Body of pancreas (tissue), 4 donors: Measurements from ENCODE around the gene MROH7. TPM values are rescaled to one million over a fixed set of nuclear protein-coding genes. Genes with fewer than 3 reads are reported as not detected.

Source experiments
- ATAC-seq: fragments of 150-250 bp; one replicate; pipeline ENCODE4 v1.9.1; 2016
- DNase-seq, 4 donors: peaks; one replicate each; pipeline ENCODE4 v3.0.0-alpha.2; 2019
- H3K27ac ChIP-seq, 4 donors: fragments of 200-600 bp; sonication (generic); 1 replicate in 3 of 4; 2 replicates in 1 of 4; pipeline versions ENCODE4 v1.5.1 to v1.6.1; 2016 to 2019; ENCODE audit warnings: mild to moderate bottlenecking in 1 of 4, mixed read lengths in 1 of 4, moderate library complexity in 1 of 4
- H3K27me3 ChIP-seq, 2 donors: fragments of 200-600 bp; sonication (generic); one replicate each; pipeline ENCODE4 v1.6.0; 2016; ENCODE audit warnings: mild to moderate bottlenecking in 1 of 2
- H3K36me3 ChIP-seq, 2 donors: fragments of 200-600 bp; sonication (generic); replicated peaks in 1 of 2; 2 replicates each; pipeline ENCODE4 v1.5.1; 2016; ENCODE audit warnings: low read depth in 2 of 2; ENCODE audit not compliant: insufficient read depth in 1 of 2
- H3K4me1 ChIP-seq: fragments of 200-600 bp; sonication (generic); one replicate; pipeline ENCODE4 v1.6.0; 2016
- H3K4me3 ChIP-seq, 2 donors: fragments of 200-600 bp; sonication (generic); 1 replicate in 1 of 2; 2 replicates in 1 of 2; pipeline ENCODE4 v1.5.1; 2016 to 2019
- H3K9me3 ChIP-seq, 3 donors: fragments of 200-600 bp; sonication (generic); 1 replicate in 2 of 3; 2 replicates in 1 of 3; pipeline ENCODE4 v1.5.1; 2016
- CTCF ChIP-seq, 7 experiments: fragments of 450-650 bp in 4 of 7; fragments of 200-600 bp in 3 of 7; sonication (generic) in 3 of 7; IDR thresholded peaks; one replicate each; pipeline ENCODE4 v1.5.1; 2016 to 2019; ENCODE audit warnings: antibody characterized with exemption in 7 of 7
- POLR2A ChIP-seq, 3 donors: fragments of 450-650 bp; IDR thresholded peaks; one replicate each; pipeline ENCODE4 v1.6.1; 2016; ENCODE audit warnings: antibody characterized with exemption in 3 of 3, mild to moderate bottlenecking in 2 of 3
- WGBS, 2 donors: methylation state at CpG; one replicate each; pipeline ENCODE4 v1.1.5; 2017; 5-methylcytosine and 5-hydroxymethylcytosine counted together
- intact Hi-C: fragments of 100-400 bp; cut with DNase I; formaldehyde crosslinking; loops from one replicate; pipeline ENCODE4 v1.15.1; 2023
- total RNA-seq, 2 donors: library from RNA; depleted of rRNA; stranded (reverse); fragments of >200 nt; gene quantifications; one replicate each; pipeline ENCODE4 v1.1.0, GENCODE V29; 2016

MROH7 gene
- total RNA-seq, 2 donors from 2014 or later = 0.66 to 2.6 TPM

GRCh38 chr1:54679706-54680105 lies 38.1 kb downstream of the MROH7 start:
- Histone ChIP-seq H3K4me3 (no peak overlapping the region), H3K27ac (no peak overlapping the region), H3K4me1 (no peaks in the 10 kb centered on the region), H3K36me3 (no peaks in the 10 kb centered on the region), H3K27me3 (no peaks in the 10 kb centered on the region), H3K9me3 (no peaks in the 10 kb centered on the region)
- intact Hi-C loops = loop anchor here (10.0 kb wide), 1 partner anchor 135 kb away; no protein-coding TSS in a partner anchor
- ATAC-seq (no peak), DNase-seq (no peak)
- WGBS, 2 donors = 81 to 83% methylated on average over 5 to 7 of the region's 7 CpGs
- TF ChIP-seq POLR2A (IDR thresholded peaks at IDR 0.05) (no peak), CTCF (IDR thresholded peaks at IDR 0.05) (no peak)

GRCh38 chr1:54680387-54680786 lies 38.8 kb downstream of the MROH7 start:
- DNase-seq (no peak), ATAC-seq (no peak)
- Histone ChIP-seq H3K36me3 (no peaks in the 10 kb centered on the region), H3K4me3 (no peak overlapping the region), H3K27ac (no peak overlapping the region), H3K27me3 (no peaks in the 10 kb centered on the region), H3K9me3 (no peaks in the 10 kb centered on the region), H3K4me1 (no peaks in the 10 kb centered on the region)
- 77% methylated on average over 8 of the region's 8 CpGs; no CpG with 5 or more reads in 1 of the 2 donors for WGBS, 2 donors
- TF ChIP-seq CTCF (IDR thresholded peaks at IDR 0.05) (no peak), POLR2A (IDR thresholded peaks at IDR 0.05) (no peak)
- intact Hi-C loops = no loop called here

- H3K36me3 ChIP-seq = no peaks in the 10 kb centered on the region
- no peak overlapping the region for H3K27ac ChIP-seq
- intact Hi-C loops = no loop called here
- no peak for DNase-seq
- TF ChIP-seq CTCF (IDR thresholded peaks at IDR 0.05) = no peak
- TF ChIP-seq POLR2A (IDR thresholded peaks at IDR 0.05) = no peak
- ATAC-seq = peak; percentile 47
- H3K4me3 ChIP-seq = no peak overlapping the region
- H3K9me3 ChIP-seq = no peaks in the 10 kb centered on the region
- no peaks in the 10 kb centered on the region for H3K27me3 ChIP-seq
- H3K4me1 ChIP-seq = no peaks in the 10 kb centered on the region
Measured at GRCh38 chr1:54681358-54681757, 39.8 kb downstream of the MROH7 start.

- Histone ChIP-seq H3K27me3 (no peaks in the 10 kb centered on the region), H3K9me3 (no peaks in the 10 kb centered on the region), H3K4me1 (no peaks in the 10 kb centered on the region), H3K36me3 (no peaks in the 10 kb centered on the region), H3K4me3 (no peak overlapping the region), H3K27ac (no peak overlapping the region)
- ATAC-seq = no peak
- 74 to 87% methylated on average over 6 of the region's 6 CpGs for WGBS, 2 donors
- DNase-seq = no peak
- intact Hi-C loops = no loop called here
- TF ChIP-seq POLR2A (IDR thresholded peaks at IDR 0.05) = no peak
- TF ChIP-seq CTCF (IDR thresholded peaks at IDR 0.05) = no peak
Measured at GRCh38 chr1:54683453-54683852, 41.9 kb downstream of the MROH7 start.

GRCh38 chr1:54685335-54685905 lies 43.8 kb downstream of the MROH7 start:
- H3K27me3 ChIP-seq = no peaks in the 10 kb centered on the region
- intact Hi-C loops = no loop called here
- ATAC-seq = no peak
- no peak for TF ChIP-seq POLR2A (IDR thresholded peaks at IDR 0.05)
- H3K4me3 ChIP-seq = no peak overlapping the region
- no peaks in the 10 kb centered on the region for H3K9me3 ChIP-seq
- no peaks in the 10 kb centered on the region for H3K36me3 ChIP-seq
- no peak overlapping the region for H3K27ac ChIP-seq
- WGBS, 2 donors = 87 to 92% methylated on average over 2 to 4 of the region's 4 CpGs
- no peaks in the 10 kb centered on the region for H3K4me1 ChIP-seq
- DNase-seq = no peak
